Neural cell (in vitro differentiated cells): ENCODE results near the gene S100A13. TPM values are rescaled to one million over a fixed set of nuclear protein-coding genes. Genes with fewer than 3 reads are reported as not detected.

Experiments
- H2AFZ ChIP-seq: fragments of 200-600, 300-800 bp; sonication (generic), shearing (Covaris generic); 2 replicates; pipeline ENCODE4 v1.6.0; 2014; ENCODE audit warnings: low read depth, mild to moderate bottlenecking, antibody characterized with exemption, low read length, moderate library complexity
- H3F3A ChIP-seq: fragments of 200-600 bp; shearing (Covaris generic); 2 replicates; pipeline ENCODE4 v1.6.1; 2016; ENCODE audit warnings: mild to moderate bottlenecking, moderate library complexity, mixed read lengths, antibody characterized with exemption, low read length; ENCODE audit not compliant: insufficient read depth, poor library complexity, severe bottlenecking
- H3K27ac ChIP-seq: fragments of 200-600, 300-800 bp; sonication (generic), shearing (Covaris generic); 2 replicates; pipeline ENCODE4 v1.5.1; 2014; ENCODE audit warnings: mild to moderate bottlenecking, low read length, moderate library complexity
- H3K27me3 ChIP-seq: fragments of 300-800, 200-600 bp; sonication (generic), shearing (Covaris generic); 2 replicates; pipeline ENCODE4 v1.6.0; 2014; ENCODE audit warnings: mild to moderate bottlenecking, low read depth, low read length, moderate library complexity; ENCODE audit not compliant: insufficient read depth
- H3K36me3 ChIP-seq: fragments of 300-800, 200-600 bp; sonication (generic), shearing (Covaris generic); 2 replicates; pipeline ENCODE4 v1.5.1; 2014; ENCODE audit warnings: mild to moderate bottlenecking, antibody characterized with exemption, low read length, moderate library complexity; ENCODE audit not compliant: insufficient read depth
- H3K4me2 ChIP-seq: fragments of 300-800, 200-600 bp; sonication (generic), shearing (Covaris generic); 2 replicates; pipeline ENCODE4 v1.6.0; 2014; ENCODE audit warnings: mild to moderate bottlenecking, low read length
- H3K4me3 ChIP-seq: fragments of 300-800, 200-600 bp; sonication (generic), shearing (Covaris generic); 2 replicates; pipeline ENCODE4 v1.5.1; 2014; ENCODE audit warnings: mild to moderate bottlenecking, low read length, moderate library complexity
- H3K79me2 ChIP-seq: fragments of 200-600 bp; shearing (Covaris generic); replicated peaks from 2 replicates; pipeline ENCODE4 v1.6.0; 2014; ENCODE audit warnings: mild to moderate bottlenecking, low read length, moderate library complexity; ENCODE audit not compliant: insufficient read depth
- H3K9ac ChIP-seq: fragments of 300-800, 200-600 bp; sonication (generic), shearing (Covaris generic); 2 replicates; pipeline ENCODE4 v1.6.1; 2016; ENCODE audit warnings: mild to moderate bottlenecking, low read length, mixed read lengths
- H3K9me2 ChIP-seq: fragments of 200-600 bp; shearing (Covaris generic); 2 replicates; pipeline ENCODE4 v1.6.1; 2016; ENCODE audit warnings: mild to moderate bottlenecking, low read length, mixed read lengths; ENCODE audit not compliant: insufficient read depth
- H3K9me3 ChIP-seq: fragments of 200-600, 300-800 bp; sonication (generic), shearing (Covaris generic); 2 replicates; pipeline ENCODE4 v1.6.1; 2016; ENCODE audit warnings: mild to moderate bottlenecking, mixed run types, low read length, moderate library complexity, mixed read lengths
- H4K20me1 ChIP-seq: fragments of 200-600 bp; shearing (Covaris generic); 2 replicates; pipeline ENCODE4 v1.6.1; 2016; ENCODE audit warnings: mild to moderate bottlenecking, mixed run types; ENCODE audit not compliant: insufficient read depth
- EP300 ChIP-seq: fragments of 450-650 bp; conservative IDR thresholded peaks from 2 replicates; pipeline ENCODE4 v1.6.1; 2014; ENCODE audit warnings: antibody characterized with exemption, mild to moderate bottlenecking, moderate library complexity; ENCODE audit not compliant: poor library complexity, severe bottlenecking
- EZH2 ChIP-seq: fragments of 200-600, 300-800 bp; shearing (Covaris generic), sonication (generic); IDR thresholded peaks from 2 replicates; pipeline ENCODE4 v1.6.1; 2014; ENCODE audit warnings: antibody characterized with exemption, low read length, borderline replicate concordance, mild to moderate bottlenecking; ENCODE audit not compliant: insufficient read depth, poor library complexity, severe bottlenecking
- MXI1 ChIP-seq: fragments of 450-650 bp; conservative IDR thresholded peaks from 2 replicates; pipeline ENCODE4 v1.6.1; 2014; ENCODE audit warnings: antibody characterized with exemption, mild to moderate bottlenecking; ENCODE audit not compliant: poor library complexity, severe bottlenecking
- POLR2AphosphoS5 ChIP-seq: IDR thresholded peaks from 2 replicates; pipeline ENCODE4 v1.6.1; 2012
- RAD21 ChIP-seq: fragments of 450-650 bp; conservative IDR thresholded peaks from 2 replicates; pipeline ENCODE4 v1.6.1; 2014; ENCODE audit warnings: antibody characterized with exemption, mild to moderate bottlenecking, moderate library complexity
- SMC3 ChIP-seq: fragments of 450-650 bp; conservative IDR thresholded peaks from 2 replicates; pipeline ENCODE4 v1.6.1; 2014; ENCODE audit warnings: antibody characterized with exemption, mild to moderate bottlenecking, moderate library complexity; ENCODE audit not compliant: poor library complexity
- TAF1 ChIP-seq: IDR thresholded peaks from 2 replicates; pipeline ENCODE4 v1.6.1; 2012; ENCODE audit warnings: low read depth
- polyA plus RNA-seq: library from polyadenylated mRNA; depleted of rRNA; stranded (reverse); fragments of >200 nt; gene quantifications from 2 replicates; pipeline ENCODE4 v1.2.3, GENCODE V29; 2014
- TF ChIP-seq, protein P1 (sequence below): IDR thresholded peaks from 2 replicates; pipeline ENCODE4 v1.6.1; 2012; ENCODE audit warnings: borderline replicate concordance
- TF ChIP-seq, protein P2 (sequence below): fragments of 450-650 bp; IDR thresholded peaks from 2 replicates; pipeline ENCODE4 v1.5.1; 2014; ENCODE audit warnings: antibody characterized with exemption, mild to moderate bottlenecking, moderate library complexity; ENCODE audit not compliant: poor library complexity, severe bottlenecking

The S100A13 gene
- polyA plus RNA-seq, 1 donor from 2014 or later = 2.1 TPM

DNA sequence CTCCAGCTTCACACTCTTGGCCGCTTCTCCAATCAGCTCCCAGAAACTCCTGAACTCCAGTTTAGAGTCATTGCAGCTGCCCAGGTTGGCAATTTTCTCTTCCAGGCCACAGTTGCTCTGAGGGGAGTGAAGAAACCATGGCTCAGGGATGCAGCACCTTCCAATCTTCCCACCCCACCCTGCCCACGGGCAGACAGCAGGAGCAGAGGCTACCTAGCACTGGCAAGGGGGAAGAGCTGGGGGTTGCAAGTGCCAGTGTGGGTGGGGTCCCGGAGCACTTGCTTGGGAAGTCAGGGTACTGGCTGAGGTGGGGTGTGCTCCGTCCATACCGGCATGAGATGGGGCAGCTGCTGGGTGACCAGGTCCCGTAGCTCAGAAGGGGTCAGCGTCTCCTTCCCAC, 12.4 kb downstream of the S100A13 start:
- no peak overlapping the region for H3K4me2 ChIP-seq
- H3K79me2 ChIP-seq = no peaks in the 10 kb centered on the region
- no peak overlapping the region for H3K9ac ChIP-seq
- no peak overlapping the region for H2AFZ ChIP-seq
- no peaks in the 10 kb centered on the region for H3K36me3 ChIP-seq
- H3K27ac ChIP-seq = no peak overlapping the region
- H3F3A ChIP-seq = no peaks in the 10 kb centered on the region
- H3K9me2 ChIP-seq = no peaks in the 10 kb centered on the region
- TF ChIP-seq EP300 (no peak), EZH2 (no peak), POLR2AphosphoS5 (no peak), TAF1 (no peak), MXI1 (no peak), RAD21 (no peak), SMC3 (no peak)
- TF ChIP-seq, protein P1, sequence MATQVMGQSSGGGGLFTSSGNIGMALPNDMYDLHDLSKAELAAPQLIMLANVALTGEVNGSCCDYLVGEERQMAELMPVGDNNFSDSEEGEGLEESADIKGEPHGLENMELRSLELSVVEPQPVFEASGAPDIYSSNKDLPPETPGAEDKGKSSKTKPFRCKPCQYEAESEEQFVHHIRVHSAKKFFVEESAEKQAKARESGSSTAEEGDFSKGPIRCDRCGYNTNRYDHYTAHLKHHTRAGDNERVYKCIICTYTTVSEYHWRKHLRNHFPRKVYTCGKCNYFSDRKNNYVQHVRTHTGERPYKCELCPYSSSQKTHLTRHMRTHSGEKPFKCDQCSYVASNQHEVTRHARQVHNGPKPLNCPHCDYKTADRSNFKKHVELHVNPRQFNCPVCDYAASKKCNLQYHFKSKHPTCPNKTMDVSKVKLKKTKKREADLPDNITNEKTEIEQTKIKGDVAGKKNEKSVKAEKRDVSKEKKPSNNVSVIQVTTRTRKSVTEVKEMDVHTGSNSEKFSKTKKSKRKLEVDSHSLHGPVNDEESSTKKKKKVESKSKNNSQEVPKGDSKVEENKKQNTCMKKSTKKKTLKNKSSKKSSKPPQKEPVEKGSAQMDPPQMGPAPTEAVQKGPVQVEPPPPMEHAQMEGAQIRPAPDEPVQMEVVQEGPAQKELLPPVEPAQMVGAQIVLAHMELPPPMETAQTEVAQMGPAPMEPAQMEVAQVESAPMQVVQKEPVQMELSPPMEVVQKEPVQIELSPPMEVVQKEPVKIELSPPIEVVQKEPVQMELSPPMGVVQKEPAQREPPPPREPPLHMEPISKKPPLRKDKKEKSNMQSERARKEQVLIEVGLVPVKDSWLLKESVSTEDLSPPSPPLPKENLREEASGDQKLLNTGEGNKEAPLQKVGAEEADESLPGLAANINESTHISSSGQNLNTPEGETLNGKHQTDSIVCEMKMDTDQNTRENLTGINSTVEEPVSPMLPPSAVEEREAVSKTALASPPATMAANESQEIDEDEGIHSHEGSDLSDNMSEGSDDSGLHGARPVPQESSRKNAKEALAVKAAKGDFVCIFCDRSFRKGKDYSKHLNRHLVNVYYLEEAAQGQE = no peak
- TF ChIP-seq, protein P2, sequence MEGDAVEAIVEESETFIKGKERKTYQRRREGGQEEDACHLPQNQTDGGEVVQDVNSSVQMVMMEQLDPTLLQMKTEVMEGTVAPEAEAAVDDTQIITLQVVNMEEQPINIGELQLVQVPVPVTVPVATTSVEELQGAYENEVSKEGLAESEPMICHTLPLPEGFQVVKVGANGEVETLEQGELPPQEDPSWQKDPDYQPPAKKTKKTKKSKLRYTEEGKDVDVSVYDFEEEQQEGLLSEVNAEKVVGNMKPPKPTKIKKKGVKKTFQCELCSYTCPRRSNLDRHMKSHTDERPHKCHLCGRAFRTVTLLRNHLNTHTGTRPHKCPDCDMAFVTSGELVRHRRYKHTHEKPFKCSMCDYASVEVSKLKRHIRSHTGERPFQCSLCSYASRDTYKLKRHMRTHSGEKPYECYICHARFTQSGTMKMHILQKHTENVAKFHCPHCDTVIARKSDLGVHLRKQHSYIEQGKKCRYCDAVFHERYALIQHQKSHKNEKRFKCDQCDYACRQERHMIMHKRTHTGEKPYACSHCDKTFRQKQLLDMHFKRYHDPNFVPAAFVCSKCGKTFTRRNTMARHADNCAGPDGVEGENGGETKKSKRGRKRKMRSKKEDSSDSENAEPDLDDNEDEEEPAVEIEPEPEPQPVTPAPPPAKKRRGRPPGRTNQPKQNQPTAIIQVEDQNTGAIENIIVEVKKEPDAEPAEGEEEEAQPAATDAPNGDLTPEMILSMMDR = no peak
- no peaks in the 10 kb centered on the region for H3K27me3 ChIP-seq
- no peaks in the 10 kb centered on the region for H4K20me1 ChIP-seq
- H3K9me3 ChIP-seq = no peaks in the 10 kb centered on the region
- H3K4me3 ChIP-seq = no peak overlapping the region

DNA sequence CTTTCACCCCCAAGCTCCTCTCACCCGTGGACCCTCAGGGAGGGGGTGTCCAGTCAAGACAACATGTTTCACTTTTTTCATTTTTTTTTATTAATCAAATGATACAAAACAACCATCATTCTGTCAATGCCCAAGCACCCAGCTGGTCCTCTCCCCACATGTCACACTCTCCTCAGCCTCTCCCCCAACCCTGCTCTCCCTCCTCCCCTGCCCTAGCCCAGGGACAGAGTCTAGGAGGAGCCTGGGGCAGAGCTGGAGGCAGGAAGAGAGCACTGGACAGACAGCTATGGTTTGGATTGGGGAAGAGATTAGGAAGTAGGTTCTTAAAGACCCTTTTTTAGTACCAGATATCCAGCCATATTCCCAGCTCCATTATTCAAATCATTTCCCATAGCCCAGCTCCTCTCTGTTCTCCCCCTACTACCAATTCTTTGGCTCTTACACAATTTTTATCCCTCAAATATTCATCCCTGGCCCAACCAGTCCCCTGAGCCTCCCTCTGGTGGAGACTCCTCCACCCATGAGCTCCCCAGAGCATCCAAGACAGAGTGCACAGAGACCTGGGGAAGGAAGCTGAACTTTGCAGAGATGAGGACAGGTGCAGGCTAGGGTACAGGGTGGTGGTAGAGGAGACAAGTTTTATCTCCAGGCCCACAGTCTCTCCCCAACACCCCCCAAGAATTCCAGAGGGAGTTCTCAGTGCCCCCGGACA, 13.0 kb downstream of the S100A13 start:
- no peak overlapping the region for H3K4me2 ChIP-seq
- no peak for TF ChIP-seq RAD21
- H3K4me3 ChIP-seq = no peak overlapping the region
- H3K27me3 ChIP-seq = no peaks in the 10 kb centered on the region
- H3K9me3 ChIP-seq = no peaks in the 10 kb centered on the region
- no peaks in the 10 kb centered on the region for H3F3A ChIP-seq
- H3K9me2 ChIP-seq = no peaks in the 10 kb centered on the region
- no peak overlapping the region for H3K27ac ChIP-seq
- H2AFZ ChIP-seq = no peak overlapping the region
- no peak overlapping the region for H3K9ac ChIP-seq
- H3K79me2 ChIP-seq = no peaks in the 10 kb centered on the region
- no peaks in the 10 kb centered on the region for H3K36me3 ChIP-seq
- no peaks in the 10 kb centered on the region for H4K20me1 ChIP-seq

DNA sequence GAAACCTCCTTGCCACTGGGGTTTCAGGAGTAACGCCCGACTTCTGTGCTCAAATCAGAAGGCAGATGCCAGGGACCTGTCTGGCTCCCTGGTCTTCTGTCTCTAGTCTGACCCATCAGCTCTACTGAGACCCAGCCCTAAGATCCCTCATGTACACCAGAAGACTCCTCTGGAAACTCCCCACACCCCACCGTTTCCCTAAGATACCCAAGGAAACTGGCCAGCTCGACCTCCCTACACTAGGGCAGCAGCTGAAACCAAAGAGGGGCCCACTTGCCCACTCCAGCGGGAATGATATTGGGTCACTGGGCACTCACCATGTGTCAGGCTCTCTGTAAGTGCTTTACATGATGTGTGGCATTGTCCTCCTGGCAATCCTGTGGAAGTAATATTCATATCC, 13.9 kb downstream of the S100A13 start:
- no peak overlapping the region for H3K4me3 ChIP-seq
- H3F3A ChIP-seq = no peaks in the 10 kb centered on the region
- no peak overlapping the region for H3K9ac ChIP-seq
- H2AFZ ChIP-seq = no peak overlapping the region
- H4K20me1 ChIP-seq = no peaks in the 10 kb centered on the region
- TF ChIP-seq SMC3 (no peak), EZH2 (no peak), EP300 (no peak), POLR2AphosphoS5 (no peak), RAD21 (no peak), MXI1 (no peak), TAF1 (no peak)
- TF ChIP-seq, protein P2 = no peak
- TF ChIP-seq, protein P1 = no peak
- no peaks in the 10 kb centered on the region for H3K27me3 ChIP-seq
- no peaks in the 10 kb centered on the region for H3K9me3 ChIP-seq
- no peaks in the 10 kb centered on the region for H3K9me2 ChIP-seq
- no peaks in the 10 kb centered on the region for H3K36me3 ChIP-seq
- H3K4me2 ChIP-seq = no peak overlapping the region
- H3K27ac ChIP-seq = no peak overlapping the region
- H3K79me2 ChIP-seq = no peaks in the 10 kb centered on the region
